NK-92 (cell line): ENCODE measurements around the gene VPS26A.
"Not testable (repeated sequence)": the region's sequence is repeated elsewhere in the genome, so short reads cannot be mapped to it uniquely, and the experiment has no call there.

Experiments used
- DNase-seq: peaks from one replicate; lab custom pipeline; 2025; ENCODE audit not compliant: unreplicated experiment; lab: John Stamatoyannopoulos, UW

VPS26A gene

GRCh38 chr10:69175326-69175725, 51.3 kb downstream of the VPS26A start:
- not testable (repeated sequence) for DNase-seq

GRCh38 chr10:69176823-69177222, 52.8 kb downstream of the VPS26A start:
- DNase-seq = no peak

- DNase-seq = no peak
These were observed 55.2 kb downstream of the VPS26A start for GRCh38 chr10:69179089-69179742.

- DNase-seq = no peak
These were observed 56.0 kb downstream of the VPS26A start, which contains the start of gene SUPV3L1 for GRCh38 chr10:69179743-69180524. SUPV3L1 (plus strand) TSS chr10:69180234; CDS start chr10:69180292, 58 bp downstream.

GRCh38 chr10:69180525-69181204, 56.7 kb downstream of the VPS26A start:
- DNase-seq = no peak

GRCh38 chr10:69181433-69181832, 57.5 kb downstream of the VPS26A start:
- DNase-seq = no peak

GRCh38 chr10:69182005-69182404, 58.0 kb downstream of the VPS26A start:
- DNase-seq = no peak

- DNase-seq = no peak
These were observed 62.5 kb downstream of the VPS26A start for GRCh38 chr10:69186524-69186923.

GRCh38 chr10:69201045-69201444, 77.1 kb downstream of the VPS26A start:
- no peak for DNase-seq

GRCh38 chr10:69202332-69202731, 78.4 kb downstream of the VPS26A start:
- DNase-seq = no peak

GRCh38 chr10:69208761-69209160, 84.8 kb downstream of the VPS26A start:
- no peak for DNase-seq

- DNase-seq = no peak
These were observed 86.0 kb downstream of the VPS26A start for GRCh38 chr10:69209787-69210484.

- DNase-seq = no peak
These were observed 87.1 kb downstream of the VPS26A start for GRCh38 chr10:69211104-69211503.

- DNase-seq = no peak
These were observed 87.5 kb downstream of the VPS26A start for GRCh38 chr10:69211524-69211923.

- no peak for DNase-seq
These were observed 89.8 kb downstream of the VPS26A start for GRCh38 chr10:69213591-69214311.

- DNase-seq = no peak
These were observed 90.7 kb downstream of the VPS26A start for GRCh38 chr10:69214666-69215131.

GRCh38 chr10:69215405-69216171, 91.6 kb downstream of the VPS26A start:
- DNase-seq = no peak

- no peak for DNase-seq
These were observed 92.7 kb downstream of the VPS26A start for GRCh38 chr10:69216577-69217118.

- DNase-seq = no peak
These were observed 93.3 kb downstream of the VPS26A start for GRCh38 chr10:69217119-69217754.
